KOPT-K1 (cell line): ENCODE results near the gene COPG2.

Experiments
- H3K27ac ChIP-seq: fragments of 200-600 bp; sonication (generic); 2 replicates; pipeline ENCODE4 v1.5.1; 2016; ENCODE audit warnings: antibody characterized with exemption, mild to moderate bottlenecking, low read depth, low read length; ENCODE audit not compliant: poor library complexity, severe bottlenecking
- H3K36me3 ChIP-seq: fragments of 200-600 bp; sonication (generic); 2 replicates; pipeline ENCODE4 v1.5.1; 2017; ENCODE audit warnings: antibody characterized with exemption, mild to moderate bottlenecking, low read length, moderate library complexity; ENCODE audit not compliant: insufficient read depth
- H3K9me3 ChIP-seq: fragments of 200-600 bp; sonication (generic); 2 replicates; pipeline ENCODE4 v1.5.1; 2017; ENCODE audit warnings: antibody characterized with exemption, low read length, mild to moderate bottlenecking; ENCODE audit not compliant: insufficient read depth, poor library complexity, severe bottlenecking

Gene COPG2

GRCh38 chr7:130488392-130489139 lies 180.0 kb downstream of the COPG2 start:
- H3K27ac ChIP-seq: no peak overlapping the region
- H3K9me3 ChIP-seq: peaks cover 33% of the 10 kb centered on the region
- no peaks in the 10 kb centered on the region for H3K36me3 ChIP-seq

- H3K36me3 ChIP-seq: no peaks in the 10 kb centered on the region
- peaks cover 17% of the 10 kb centered on the region for H3K9me3 ChIP-seq
- no peak overlapping the region for H3K27ac ChIP-seq
Measured at GRCh38 chr7:130486954-130487436, 181.6 kb downstream of the COPG2 start.

- no peak overlapping the region for H3K27ac ChIP-seq
- peaks cover 10% of the 10 kb centered on the region for H3K9me3 ChIP-seq
- no peaks in the 10 kb centered on the region for H3K36me3 ChIP-seq
Measured at GRCh38 chr7:130486114-130486953, 182.2 kb downstream of the COPG2 start.

GRCh38 chr7:130485734-130486113 lies 182.8 kb downstream of the COPG2 start:
- Histone ChIP-seq H3K9me3 (peaks cover 4% of the 10 kb centered on the region), H3K36me3 (no peaks in the 10 kb centered on the region), H3K27ac (no peak overlapping the region)

- H3K36me3 ChIP-seq: no peaks in the 10 kb centered on the region
- no peak overlapping the region for H3K27ac ChIP-seq
- peaks cover under 1% of the 10 kb centered on the region for H3K9me3 ChIP-seq
Measured at GRCh38 chr7:130483031-130483430, 185.5 kb downstream of the COPG2 start.

- Histone ChIP-seq H3K27ac (no peak overlapping the region), H3K36me3 (no peaks in the 10 kb centered on the region), H3K9me3 (peaks cover 5% of the 10 kb centered on the region)
Measured at GRCh38 chr7:130481898-130482297, 186.7 kb downstream of the COPG2 start.

GRCh38 chr7:130479716-130480400 lies 188.7 kb downstream of the COPG2 start:
- Histone ChIP-seq H3K27ac (no peak overlapping the region), H3K9me3 (peaks cover 5% of the 10 kb centered on the region)

GRCh38 chr7:130478991-130479390 lies 189.6 kb downstream of the COPG2 start:
- Histone ChIP-seq H3K27ac (no peak overlapping the region), H3K9me3 (peaks cover 5% of the 10 kb centered on the region), H3K36me3 (no peaks in the 10 kb centered on the region)

More at GRCh38 chr7:130479716-130480400, 188.7 kb downstream of the COPG2 start:
- no peaks in the 10 kb centered on the region for H3K36me3 ChIP-seq

- no peak overlapping the region for H3K27ac ChIP-seq
- no peaks in the 10 kb centered on the region for H3K36me3 ChIP-seq
Measured at GRCh38 chr7:130476297-130477150, 192.0 kb downstream of the COPG2 start.

GRCh38 chr7:130475776-130476175 lies 192.8 kb downstream of the COPG2 start:
- no peak overlapping the region for H3K27ac ChIP-seq
- H3K36me3 ChIP-seq: no peaks in the 10 kb centered on the region
- peaks cover 5% of the 10 kb centered on the region for H3K9me3 ChIP-seq

More at GRCh38 chr7:130476297-130477150, 192.0 kb downstream of the COPG2 start:
- peaks cover 5% of the 10 kb centered on the region for H3K9me3 ChIP-seq

- Histone ChIP-seq H3K36me3 (no peaks in the 10 kb centered on the region), H3K27ac (no peak overlapping the region), H3K9me3 (peaks cover 5% of the 10 kb centered on the region)
Measured at GRCh38 chr7:130473876-130474275, 194.7 kb downstream of the COPG2 start.

- Histone ChIP-seq H3K9me3 (peaks cover 5% of the 10 kb centered on the region), H3K27ac (no peak overlapping the region), H3K36me3 (no peaks in the 10 kb centered on the region)
Measured at GRCh38 chr7:130473289-130473688, 195.3 kb downstream of the COPG2 start.

- no peak overlapping the region for H3K27ac ChIP-seq
- no peaks in the 10 kb centered on the region for H3K9me3 ChIP-seq
- H3K36me3 ChIP-seq: no peaks in the 10 kb centered on the region
Measured at GRCh38 chr7:130471974-130472373, 196.6 kb downstream of the COPG2 start.

- Histone ChIP-seq H3K27ac (no peak overlapping the region), H3K9me3 (no peaks in the 10 kb centered on the region), H3K36me3 (no peaks in the 10 kb centered on the region)
Measured at GRCh38 chr7:130468612-130469011, 199.9 kb downstream of the COPG2 start.
